HG03196 (cell line): Measurements from ENCODE around the gene LENEP.

Experiments
- ATAC-seq: cut with Tn5 transposase; IDR thresholded peaks from one replicate; pipeline ENCODE4 v1.9.1; 2021; ENCODE audit not compliant: unreplicated experiment

LENEP gene

GRCh38 chr1:155026154-155026553, 32.8 kb downstream of the LENEP start:
- no peak for ATAC-seq

GRCh38 chr1:155026588-155026987, 33.2 kb downstream of the LENEP start:
- no peak for ATAC-seq

GRCh38 chr1:155029513-155030242, 36.3 kb downstream of the LENEP start:
- ATAC-seq: no peak

- ATAC-seq: no peak
Measured at GRCh38 chr1:155030243-155030795, 36.9 kb downstream of the LENEP start.

- no peak for ATAC-seq
Measured at GRCh38 chr1:155030899-155031298, 37.5 kb downstream of the LENEP start.

- ATAC-seq: no peak
Measured at GRCh38 chr1:155032886-155033285, 39.5 kb downstream of the LENEP start.

- no peak for ATAC-seq
Measured at GRCh38 chr1:155033524-155033923, 40.1 kb downstream of the LENEP start, which contains the start of the genes DCST1 and DCST2. Gene DCST1, plus strand, starts transcription at chr1:155033824. Its CDS starts 213 bp downstream, at chr1:155034037. Gene DCST2, minus strand, starts transcription at chr1:155033781. Its CDS starts 80 bp downstream, at chr1:155033701.

GRCh38 chr1:155034318-155035208, 41.2 kb downstream of the LENEP start:
- ATAC-seq: no peak

GRCh38 chr1:155035936-155036335, 42.5 kb downstream of the LENEP start:
- no peak for ATAC-seq

GRCh38 chr1:155037043-155037442, 43.7 kb downstream of the LENEP start:
- no peak for ATAC-seq

- no peak for ATAC-seq
Measured at GRCh38 chr1:155037851-155038441, 44.6 kb downstream of the LENEP start.

GRCh38 chr1:155038602-155039307, 45.4 kb downstream of the LENEP start:
- no peak for ATAC-seq

- no peak for ATAC-seq
Measured at GRCh38 chr1:155039308-155039669, 45.9 kb downstream of the LENEP start.

- no peak for ATAC-seq
Measured at GRCh38 chr1:155040358-155041093, 47.1 kb downstream of the LENEP start.

GRCh38 chr1:155042789-155043188, 49.4 kb downstream of the LENEP start:
- ATAC-seq: no peak

GRCh38 chr1:155043301-155043702, 49.9 kb downstream of the LENEP start:
- no peak for ATAC-seq

- no peak for ATAC-seq
Measured at GRCh38 chr1:155043793-155044192, 50.4 kb downstream of the LENEP start.
